ENCODE data around the gene PCSK5.
"Not testable (repeated sequence)": the region's sequence is repeated elsewhere in the genome, so short reads cannot be mapped to it uniquely, and the experiment has no call there.

The PCSK5 gene

DNA sequence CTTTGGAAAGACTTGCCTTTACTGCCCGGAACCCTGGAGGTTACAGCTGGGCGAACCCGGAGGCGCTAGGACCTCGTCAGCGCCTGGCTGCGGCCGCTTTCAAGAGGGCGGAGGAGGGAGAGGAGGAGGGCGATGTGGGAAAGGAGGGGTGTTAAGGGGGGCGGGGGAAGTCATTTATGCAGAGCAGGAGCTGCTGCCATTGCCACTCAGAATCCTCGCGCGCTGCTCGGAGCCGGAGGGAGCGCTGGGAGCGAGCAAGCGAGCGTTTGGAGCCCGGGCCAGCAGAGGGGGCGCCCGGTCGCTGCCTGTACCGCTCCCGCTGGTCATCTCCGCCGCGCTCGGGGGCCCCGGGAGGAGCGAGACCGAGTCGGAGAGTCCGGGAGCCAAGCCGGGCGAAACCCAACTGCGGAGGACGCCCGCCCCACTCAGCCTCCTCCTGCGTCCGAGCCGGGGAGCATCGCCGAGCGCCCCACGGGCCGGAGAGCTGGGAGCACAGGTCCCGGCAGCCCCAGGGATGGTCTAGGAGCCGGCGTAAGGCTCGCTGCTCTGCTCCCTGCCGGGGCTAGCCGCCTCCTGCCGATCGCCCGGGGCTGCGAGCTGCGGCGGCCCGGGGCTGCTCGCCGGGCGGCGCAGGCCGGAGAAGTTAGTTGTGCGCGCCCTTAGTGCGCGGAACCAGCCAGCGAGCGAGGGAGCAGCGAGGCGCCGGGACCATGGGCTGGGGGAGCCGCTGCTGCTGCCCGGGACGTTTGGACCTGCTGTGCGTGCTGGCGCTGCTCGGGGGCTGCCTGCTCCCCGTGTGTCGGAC is at the start of gene PCSK5:
Gene PCSK5, plus strand, starts transcription at position 202 of the 805 bp plus-strand sequence. Its CDS starts 509 bp downstream, at position 711.
- DNase-seq, result peak; percentile 84 to 86

DNA sequence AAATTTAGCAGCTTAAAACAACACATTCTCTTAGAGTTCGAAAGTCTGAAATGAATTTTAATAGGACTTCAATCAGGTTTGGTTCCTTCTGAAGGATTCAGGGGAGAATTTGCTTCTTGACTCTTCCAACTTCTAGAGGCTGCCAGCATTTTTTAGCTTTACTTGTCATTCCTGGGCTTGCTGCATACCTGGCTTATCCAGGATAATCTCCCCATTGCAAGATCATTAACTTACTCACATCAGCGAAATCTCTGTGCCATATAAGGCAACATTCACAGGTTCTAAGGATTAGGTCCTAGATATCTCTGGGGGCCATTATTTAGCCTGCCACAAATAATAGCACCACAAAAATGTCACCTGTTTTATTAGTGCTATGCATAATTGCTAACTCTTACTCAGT is 46.2 kb upstream of the PCSK5 start:
- no peak for DNase-seq

DNA sequence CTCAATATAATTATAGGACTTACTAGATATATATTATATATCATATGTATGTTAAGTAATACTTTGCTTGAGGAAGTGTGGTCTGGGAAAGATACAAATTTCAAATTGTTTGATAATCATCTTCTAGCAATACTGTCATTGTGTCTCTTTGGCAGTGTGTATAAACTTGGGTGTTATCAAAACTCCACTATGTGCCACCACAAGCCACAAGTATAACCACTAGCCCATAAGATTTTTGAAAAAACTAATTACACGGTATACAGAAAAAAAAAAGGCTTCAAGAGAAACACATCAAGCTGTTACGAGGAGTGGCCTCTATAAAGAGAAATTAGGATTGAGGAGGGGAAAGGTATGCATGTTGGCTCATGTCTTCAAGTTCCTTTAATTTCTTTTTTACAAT is 44.7 kb upstream of the PCSK5 start:
- no peak for DNase-seq

DNA sequence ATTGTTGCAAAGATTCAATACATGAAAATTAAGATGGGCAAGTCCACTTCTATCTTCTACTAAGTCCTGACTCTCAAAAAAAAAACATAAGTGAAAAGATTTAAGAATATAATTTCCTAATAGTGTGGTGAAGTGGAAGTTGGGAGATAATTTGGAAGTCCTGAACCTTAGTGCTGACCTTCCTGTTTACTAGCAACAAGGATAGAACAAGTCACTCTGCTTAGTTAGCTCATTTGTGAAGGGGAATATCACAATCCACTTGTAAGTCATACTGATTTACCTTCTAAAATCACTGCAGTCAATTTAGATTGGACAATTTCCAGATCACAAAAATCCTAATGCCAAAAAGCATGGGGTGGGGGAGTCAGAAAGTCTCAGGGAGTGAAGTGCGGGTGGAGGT is 43.4 kb upstream of the PCSK5 start:
- DNase-seq, result no peak

DNA sequence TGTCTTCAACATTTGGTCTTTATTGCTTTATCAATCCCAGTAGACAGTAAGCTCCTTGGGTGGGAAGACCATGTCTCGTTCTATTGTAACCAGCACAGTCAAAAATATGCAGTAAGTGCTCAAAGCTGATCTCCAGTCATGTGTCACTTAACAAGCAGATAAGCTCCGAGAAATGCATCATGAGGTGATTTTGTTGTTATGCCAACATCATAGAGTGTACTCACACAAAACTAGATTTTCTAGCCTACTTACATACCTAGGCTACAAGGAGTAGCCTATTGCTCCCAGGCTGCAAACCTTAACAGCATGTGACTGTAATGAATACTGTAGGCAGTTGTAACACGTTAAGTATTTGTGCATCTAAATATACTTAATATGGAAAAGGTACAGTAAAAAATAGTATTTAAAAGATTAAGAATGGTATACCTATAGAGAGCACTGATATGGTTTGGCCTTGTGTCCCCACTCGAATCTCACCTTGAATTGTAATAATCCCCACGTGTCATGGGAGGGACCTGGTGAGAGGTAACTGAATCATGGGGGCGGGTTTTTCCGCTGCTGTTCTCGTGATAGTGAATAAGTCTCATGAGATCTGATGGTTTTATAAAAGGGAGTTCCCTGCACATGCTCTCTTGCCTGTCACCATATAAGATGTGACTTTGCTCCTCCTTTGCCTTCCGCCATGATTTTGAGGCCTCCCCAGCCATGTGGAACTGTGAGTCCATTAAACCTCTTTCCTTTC is 39.8 kb upstream of the PCSK5 start:
- no peak for DNase-seq

DNA sequence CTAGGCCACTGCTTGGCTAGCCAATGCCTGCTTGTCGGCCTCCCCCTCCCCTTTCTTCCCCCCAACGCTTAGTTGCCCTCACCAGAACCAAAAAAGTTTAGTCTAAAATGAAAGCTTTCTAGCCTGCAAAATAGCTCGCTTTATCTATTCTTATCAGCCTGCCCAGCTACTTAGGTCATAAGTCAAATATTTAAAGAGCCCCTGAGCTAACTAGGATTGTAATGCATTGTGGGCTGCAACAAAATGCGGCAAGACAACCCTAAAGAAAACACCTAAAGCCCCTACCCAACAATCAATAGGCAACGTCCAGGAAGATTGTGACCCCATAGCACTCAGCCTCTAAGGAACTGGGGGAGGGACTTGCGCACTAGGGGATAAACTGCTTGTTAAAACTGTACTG is 38.6 kb upstream of the PCSK5 start:
- no peak for DNase-seq

DNA sequence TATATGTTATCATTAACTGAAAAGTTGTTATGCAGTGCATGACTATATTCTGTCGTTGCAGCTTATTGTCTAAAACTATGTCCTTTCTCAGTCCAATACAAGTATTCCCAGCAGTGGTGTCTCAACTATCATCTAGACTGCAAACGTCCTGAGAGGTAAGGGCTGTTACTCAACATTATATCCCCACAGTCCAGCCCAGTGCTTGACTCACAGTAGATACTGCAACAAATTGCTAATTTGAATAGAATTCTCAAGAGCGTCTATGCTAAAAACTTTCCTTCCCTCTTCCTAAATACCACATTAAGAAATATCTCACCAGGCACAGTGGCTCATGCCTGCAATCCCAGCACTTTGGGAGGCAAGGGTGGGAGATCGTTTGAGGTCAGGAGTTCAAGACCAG is 37.7 kb upstream of the PCSK5 start:
- no peak for DNase-seq

DNA sequence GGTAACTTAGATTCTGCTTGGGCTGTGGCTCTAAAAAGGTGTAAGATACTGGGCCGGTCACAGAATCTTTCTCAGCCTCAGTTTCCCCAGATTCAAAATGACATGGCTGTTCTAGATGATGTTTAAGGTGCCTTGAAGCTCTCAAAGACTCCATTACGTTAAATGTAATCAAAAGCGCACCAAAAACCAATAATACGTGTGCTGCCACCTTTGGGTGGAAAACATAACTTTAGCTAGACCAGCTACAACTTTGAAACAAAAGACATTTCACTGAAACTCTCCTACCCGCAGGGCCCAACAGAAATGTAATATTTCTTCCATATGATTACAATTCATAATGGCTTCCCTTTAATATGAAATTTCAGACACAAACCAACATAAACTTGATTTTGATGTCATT is 35.0 kb upstream of the PCSK5 start:
- no peak for DNase-seq

DNA sequence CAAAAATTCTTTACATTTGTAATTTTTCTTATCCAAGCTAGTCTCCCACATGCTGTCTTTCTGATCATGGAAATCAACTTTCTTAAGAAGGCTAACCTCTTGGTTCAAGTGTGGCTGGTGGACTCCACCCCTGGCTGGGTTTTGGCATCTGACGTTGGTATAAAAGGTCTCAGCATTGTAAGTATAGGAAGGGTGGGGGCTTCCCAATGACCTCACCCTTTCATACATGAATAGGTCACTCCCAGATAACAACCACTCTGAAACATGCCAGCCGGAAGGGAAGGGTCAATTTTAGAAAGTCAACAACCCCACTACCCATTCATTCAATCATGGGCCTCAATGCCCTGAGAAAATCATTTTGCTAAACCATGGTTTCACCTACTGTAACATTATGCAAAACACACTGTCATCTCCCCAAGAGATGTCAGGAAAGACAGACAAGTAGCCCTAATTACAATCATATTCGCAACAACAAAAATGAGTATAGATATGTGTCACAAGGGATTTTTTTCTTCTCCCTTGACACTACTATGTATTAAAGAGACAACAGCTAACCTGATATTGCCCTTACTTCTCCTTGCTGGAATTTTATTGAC is 31.9 kb upstream of the PCSK5 start:
- DNase-seq, result no peak

DNA sequence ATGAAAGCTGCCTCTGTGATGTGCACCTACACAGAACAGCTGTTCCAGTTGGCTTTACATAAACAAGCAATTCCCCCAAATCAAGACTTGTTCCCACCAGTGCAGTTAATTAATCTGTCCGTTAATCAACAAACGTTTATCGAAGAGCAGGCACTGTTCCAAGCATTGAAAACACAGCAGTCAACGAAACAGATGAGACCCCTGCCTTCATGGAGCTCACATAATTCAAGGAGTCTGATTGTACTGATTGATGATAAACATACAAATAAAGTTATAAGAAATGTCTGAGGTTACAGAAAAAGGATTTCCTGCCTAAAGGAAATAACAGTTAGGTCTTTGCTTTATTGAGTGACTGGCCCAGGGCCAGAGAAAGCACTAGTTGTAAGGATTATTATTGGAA is 26.2 kb upstream of the PCSK5 start:
- no peak for DNase-seq

DNA sequence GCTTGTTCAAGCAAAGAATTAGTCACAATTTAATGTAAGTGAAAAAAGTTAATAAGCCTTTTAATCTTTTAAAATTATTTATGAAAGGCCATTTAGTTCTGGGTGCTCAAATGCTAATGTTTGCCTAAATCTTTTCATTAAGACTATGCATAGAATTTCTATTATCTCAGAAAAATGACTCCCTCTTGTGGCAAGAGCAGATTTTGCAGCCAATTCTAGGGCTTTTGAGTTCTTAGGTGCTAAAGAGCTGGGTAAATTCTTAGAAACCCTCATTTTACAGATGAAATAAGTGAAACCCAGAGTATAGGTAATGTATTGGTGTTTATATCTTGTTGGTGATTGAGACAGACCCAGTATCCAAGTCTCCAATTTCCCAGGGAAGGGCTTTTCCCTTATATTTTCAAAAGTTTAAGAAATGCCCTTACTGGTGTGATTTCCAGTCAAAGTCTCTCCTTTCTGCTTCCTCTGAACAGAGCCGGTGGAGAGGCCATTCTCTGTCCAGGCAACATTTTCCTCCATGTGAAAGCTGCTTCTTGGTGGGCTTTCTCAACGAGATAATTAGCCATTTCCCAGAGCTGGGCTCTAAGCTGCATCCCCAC is 24.1 kb upstream of the PCSK5 start:
- peak; percentile 12 to 56 for DNase-seq

DNA sequence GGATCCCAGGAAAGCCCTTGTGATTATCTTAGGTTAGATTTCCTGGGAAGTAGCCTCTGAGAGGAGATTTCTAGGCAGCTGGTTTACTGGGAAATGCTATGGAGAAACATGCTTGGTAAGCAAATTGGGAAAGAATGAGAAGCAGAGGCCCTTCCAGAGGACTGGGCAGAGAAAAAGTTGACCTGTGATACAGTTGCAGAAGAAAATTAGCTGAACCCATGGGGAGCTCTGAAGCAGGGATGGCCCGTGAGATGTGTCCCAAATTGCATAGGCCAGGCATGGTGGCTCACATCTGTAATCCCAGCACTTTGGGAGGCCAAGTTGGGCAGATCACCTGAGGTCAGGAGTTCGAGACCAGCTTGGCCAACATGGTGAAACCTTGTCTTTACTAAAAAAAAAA is 21.9 kb upstream of the PCSK5 start:
- not testable (repeated sequence) for DNase-seq

DNA sequence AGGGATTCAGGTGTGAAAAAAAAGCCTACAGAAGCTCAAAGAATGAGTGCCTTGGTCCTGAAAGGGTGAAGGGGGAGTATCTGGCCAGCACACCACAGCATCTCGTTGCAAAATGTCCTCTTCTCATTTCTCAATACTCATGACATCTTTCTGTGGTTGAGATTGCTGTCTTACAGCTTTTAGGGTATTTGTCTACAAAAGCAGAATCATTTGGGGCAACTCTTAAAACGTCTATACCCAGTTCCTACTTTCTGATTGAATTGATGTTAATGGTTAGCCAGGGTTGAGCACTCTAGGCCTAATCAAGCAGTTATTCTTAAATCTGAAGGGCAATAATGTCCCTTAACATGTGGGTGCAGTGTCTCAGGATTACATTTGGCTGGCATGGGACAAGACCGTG is 21.2 kb upstream of the PCSK5 start:
- no peak for DNase-seq

DNA sequence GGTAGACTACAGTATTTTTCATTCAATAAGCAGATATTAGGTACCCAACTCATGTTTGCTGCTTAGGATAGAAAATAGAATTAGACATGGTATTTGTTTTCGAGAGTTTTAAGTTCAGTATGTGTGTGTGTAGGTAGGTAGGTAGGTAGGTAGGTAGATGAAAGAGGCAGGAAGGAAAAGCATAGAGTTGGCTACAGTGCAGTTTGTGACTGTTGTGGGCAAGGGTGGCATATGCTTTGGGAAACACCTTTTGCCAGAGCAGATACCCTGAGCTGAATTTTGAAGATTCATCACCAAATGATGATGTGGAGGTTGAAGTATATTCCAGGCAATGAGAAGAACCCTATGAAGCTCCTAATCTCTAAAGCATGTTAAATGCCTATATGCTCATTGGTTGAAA is 20.0 kb upstream of the PCSK5 start:
- no peak for DNase-seq

DNA sequence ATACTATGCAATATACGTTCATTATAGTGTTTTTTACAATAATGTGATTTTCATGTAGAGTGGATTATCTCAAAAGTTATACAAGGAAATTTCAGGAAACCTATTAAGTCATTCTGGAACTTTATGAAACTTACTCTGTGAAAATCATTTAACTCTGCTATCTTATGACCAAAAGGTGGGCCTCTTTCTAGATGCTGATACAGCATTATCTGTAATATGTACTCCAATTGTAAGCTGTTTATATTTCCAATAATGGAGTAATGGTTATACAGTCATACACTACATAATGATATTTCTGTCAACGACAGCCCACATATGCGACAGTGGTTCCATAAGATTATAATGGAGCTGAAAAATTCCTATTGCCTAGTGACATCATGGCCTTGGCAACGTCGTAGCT is 18.8 kb upstream of the PCSK5 start:
- no peak for DNase-seq

DNA sequence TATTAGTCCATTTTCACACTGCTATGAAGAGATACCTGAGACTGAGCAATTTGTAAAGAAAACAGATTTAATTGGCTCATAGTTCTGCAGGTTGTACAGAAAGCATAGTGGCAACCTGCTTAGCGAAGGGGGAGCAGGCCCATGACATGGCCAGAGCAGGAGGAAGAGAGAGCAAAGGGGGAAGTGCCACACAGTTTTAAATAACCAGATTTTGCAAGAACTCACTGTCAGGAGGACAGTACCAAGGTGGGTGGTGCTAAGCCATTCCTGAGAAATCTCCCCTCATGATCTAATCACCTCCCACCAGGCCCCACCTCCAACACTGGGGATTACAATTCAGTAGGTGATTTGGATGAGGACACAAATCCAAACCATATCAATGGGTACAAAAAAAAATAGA is 16.8 kb upstream of the PCSK5 start:
- DNase-seq, result peak in 1 of 2 donors; percentile 20

DNA sequence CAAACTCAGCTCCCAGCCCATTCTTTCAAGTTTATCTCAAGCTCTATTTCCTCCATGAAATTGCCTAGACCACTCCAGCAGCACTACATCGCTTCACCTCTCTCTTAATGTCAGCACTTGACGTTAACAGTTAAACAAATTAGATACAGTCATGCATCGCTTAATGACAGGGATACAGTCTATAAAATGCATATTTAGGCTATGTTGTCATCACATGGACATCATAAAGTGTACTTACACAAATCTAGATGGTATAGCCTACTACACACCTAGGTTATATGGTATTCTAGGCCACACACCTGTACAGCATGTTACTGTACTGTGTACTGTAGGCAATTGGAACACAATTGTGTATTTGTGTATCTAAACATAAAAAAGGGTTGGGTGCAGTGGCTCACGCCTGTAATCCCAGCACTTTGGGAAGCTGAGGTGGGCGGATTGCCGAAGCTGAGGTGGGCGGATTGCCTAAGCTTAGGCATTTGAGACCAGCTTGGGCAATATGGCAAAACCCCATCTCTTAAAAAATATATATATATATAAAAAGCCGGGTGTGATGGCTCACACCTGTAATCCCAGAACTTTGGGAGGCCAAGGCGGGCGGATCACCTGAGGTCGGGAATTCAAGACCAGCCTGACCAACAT is 13.4 kb upstream of the PCSK5 start:
- DNase-seq, result no peak

DNA sequence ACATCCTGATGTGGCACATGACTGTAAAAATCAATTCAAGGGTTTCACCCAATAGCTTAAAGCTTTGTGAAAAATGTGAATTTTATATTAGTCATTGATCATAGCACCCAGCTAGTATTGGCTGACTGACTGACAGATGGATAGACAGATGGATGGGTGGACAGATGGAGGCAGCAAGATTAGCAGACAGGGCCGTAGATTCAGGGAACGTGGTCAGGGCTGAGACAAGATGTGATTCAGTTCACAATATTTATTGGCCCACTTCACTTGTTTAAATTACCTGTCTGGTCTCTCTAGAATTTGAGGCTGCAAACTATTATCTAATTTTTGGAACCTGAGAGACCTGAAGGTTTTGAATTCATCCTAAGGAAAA is 12.0 kb upstream of the PCSK5 start:
- DNase-seq, result no peak

DNA sequence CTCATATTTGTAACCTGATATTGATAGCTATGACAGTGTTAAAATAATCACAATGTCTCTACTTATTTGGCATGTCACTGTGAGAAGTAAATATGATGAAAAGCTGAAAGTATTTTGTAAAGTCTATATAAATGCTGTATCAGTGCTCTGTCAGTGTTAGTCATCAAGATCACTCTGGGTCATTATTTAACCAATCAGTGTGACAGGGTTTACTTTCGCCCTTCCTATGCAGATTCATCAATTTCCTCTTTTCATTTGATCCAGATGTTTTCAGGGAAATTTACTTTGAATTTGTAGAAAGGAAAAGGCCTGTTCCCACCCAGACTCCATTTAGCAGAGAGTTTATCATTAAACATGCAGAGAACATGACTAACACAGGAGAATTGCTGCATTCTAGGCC is 9.9 kb upstream of the PCSK5 start:
- DNase-seq, result no peak

DNA sequence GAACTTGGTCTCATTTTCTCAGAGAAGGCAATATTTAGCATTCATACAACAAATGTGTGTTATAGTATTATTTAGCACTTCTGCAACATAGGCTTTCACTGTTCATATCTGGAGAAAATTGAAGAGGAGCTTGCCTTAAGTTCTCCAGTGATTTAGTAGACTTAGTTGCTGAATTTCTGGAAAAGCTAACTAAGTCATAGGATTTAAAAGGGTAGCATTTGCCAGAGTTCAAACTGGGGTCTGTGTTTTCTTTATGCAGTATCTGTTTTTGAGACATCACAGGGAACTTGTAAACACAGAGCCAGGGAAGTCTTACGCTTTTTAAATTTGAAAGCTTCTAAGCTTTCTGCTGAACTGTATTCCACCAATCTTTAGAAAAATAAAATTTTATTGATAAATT is 8.7 kb upstream of the PCSK5 start:
- no peak for DNase-seq

DNA sequence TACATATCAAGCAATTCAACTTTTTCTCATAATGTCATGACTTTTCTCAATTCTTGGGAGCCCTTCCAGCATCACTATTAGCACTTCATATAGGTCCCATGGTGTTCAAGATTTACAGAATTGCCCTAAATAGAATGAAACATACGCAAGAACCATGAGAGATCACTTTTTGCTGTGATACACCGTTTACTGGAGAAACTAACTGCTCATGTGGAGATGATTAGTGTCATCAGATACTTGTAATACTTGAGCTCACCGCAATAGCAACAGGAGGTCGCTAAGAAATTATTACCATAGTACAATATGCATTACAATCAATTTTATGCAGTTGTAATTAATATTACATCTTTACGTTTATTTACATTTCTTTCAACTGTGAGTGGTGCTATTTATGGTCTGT is 4.8 kb upstream of the PCSK5 start:
- DNase-seq, result no peak

DNA sequence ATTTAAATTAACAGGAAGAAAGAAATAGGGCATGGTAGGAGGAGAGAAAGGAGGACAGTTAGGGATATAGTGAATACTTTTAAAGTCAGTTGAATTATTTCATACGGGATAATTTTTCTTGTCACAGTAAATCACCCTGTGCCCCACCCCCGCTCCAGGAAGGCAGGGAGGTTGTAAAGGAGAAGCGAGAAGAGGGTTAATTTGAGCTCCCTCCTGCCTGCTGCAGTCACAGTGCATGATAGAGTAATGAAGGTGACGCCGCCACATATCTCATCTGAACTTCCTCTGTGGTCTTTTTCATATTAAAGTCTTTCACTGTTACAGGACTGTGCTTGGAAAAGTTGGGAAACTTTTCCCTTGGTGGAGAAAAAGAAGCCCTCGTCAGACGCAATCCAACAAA is 896 bp upstream of the PCSK5 start:
- DNase-seq, result no peak

DNA sequence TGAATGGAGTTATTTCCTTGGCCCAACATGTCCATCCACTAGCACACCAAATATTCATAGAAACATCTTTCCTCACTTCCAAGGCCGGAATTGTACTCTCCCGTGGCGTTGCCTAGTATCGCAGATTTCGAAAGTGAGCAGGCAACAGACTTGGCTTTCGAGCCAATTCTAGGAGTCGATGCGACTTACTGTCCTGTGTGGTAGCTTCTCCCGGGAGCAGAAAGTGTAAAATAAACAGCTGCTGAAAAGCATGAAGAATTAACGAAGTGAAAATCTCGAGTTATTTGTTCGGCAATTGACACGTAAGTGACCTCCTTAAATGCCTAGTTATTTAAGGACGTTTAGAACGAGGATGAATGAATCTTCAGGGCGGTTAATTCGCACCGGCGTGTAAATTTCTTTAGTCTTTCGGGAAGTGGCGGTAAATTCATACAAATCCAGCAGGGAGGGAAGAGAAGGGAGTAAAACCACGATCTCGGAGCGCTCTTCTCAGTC is 449 bp upstream of the PCSK5 start:
- DNase-seq, result no peak
